HTERT RPE-1 (cell line): ENCODE results near the gene RGS7.
"Not testable (repeated sequence)": the region's sequence is repeated elsewhere in the genome, so short reads cannot be mapped to it uniquely, and the experiment has no call there.

Experiments
- in situ Hi-C: fragments of 300-500 bp; cut with MboI; formaldehyde crosslinking; loops from 4 replicates; pipeline ENCODE4 v1.14.3; 2020; ENCODE audit warnings: low sequenced_read_pairs

RGS7 gene

DNA sequence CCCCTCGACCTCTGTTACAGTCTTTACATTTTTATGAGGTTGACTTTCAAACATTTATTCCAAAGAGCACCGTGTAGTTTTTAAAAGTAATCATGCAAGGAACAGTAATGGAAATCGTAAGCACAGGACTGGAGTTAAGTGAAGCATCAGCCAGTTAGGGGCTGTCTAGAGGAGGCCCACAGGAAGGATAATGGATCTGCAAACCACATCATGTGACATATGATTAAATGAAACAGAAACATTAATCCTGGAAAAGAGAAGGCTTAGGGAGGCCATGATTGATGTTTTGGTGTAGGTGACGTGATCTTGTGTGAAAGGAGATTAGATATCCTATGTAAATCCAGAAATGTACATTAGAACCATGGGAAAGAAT is 25.0 kb downstream of the RGS7 start:
- in situ Hi-C loops = no loop called here

DNA sequence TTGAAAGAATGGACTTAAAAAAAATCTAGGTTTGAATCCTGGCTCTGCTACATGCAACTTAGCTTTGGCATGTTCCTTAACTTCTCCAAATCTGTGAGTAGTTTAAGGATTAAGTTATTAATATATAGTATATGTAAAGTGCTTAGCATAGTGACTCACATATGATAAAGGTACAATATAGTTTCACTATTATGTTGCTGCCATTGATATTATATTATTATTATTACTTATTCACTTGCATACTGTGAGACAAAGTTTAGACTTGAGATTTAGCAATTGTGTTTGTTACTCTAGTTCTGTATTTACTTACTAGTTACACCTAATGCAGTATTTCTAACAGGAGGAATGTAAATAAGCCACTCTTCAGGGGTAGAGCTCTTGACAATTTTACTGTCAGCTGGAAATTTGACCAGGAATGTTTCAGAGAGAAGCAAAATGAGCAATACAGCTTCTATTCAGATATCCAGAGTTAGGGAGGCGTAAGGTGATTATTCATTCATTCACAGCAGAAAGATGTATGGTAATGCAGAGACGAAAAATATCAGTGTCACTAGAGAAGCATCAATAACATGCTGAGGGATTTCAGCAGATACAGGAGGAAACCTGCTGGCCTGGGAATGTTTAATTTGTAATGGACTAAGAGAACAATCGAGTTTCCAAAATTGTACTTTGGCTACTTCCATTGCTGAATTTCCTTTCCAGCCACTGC is 25.5 kb downstream of the RGS7 start:
- in situ Hi-C loops = no loop called here

DNA sequence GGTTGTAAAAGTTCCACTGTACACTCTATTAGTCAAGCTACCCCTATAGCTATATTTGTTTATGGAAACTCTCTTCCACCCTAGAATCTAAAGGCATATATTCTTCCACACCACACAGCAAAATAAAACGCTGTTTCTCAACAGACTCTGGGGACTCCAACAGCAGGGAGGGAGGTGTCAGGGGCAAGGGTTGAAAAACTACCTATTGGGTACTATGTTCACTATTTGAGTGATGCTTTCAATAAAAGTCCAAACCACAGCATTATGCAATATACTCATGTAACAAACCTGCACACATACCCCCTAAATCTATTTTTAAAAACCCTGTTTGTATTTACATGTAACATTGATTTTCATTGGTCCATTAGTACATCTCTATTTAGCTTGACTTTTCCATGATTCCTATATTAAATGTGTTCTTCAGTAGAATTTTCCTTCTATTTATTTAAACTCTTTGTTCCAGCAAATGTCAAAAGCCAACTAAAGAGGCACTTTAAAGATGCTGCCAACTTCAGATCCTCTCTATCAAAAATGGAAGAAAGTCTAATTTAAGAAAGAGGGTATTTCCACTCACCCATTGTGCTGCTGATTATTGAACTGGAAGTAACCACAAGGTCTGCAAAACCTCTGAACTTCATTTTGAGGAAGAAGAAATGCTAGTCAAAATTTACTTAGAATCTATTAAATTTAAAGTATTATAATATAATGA is 26.2 kb downstream of the RGS7 start:
- in situ Hi-C loops = no loop called here

DNA sequence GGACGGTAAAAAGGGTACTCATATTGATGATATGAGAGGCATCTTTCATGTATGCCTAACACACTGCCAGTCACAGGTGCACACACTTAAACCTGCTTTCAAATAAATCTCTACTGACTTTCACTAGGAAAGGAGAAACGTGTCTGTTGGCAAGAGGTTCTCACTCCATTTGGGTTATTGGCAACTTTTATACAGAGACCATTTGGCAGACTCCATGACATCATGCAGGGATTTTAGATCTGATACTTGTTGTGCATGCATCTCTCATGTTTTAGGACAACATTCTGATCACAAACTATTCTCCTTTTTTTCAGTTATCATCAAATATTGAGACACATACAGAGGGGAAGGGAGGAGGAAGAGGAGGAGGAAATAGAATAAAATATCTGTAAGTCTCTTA is 31.5 kb downstream of the RGS7 start:
- in situ Hi-C loops = no loop called here

DNA sequence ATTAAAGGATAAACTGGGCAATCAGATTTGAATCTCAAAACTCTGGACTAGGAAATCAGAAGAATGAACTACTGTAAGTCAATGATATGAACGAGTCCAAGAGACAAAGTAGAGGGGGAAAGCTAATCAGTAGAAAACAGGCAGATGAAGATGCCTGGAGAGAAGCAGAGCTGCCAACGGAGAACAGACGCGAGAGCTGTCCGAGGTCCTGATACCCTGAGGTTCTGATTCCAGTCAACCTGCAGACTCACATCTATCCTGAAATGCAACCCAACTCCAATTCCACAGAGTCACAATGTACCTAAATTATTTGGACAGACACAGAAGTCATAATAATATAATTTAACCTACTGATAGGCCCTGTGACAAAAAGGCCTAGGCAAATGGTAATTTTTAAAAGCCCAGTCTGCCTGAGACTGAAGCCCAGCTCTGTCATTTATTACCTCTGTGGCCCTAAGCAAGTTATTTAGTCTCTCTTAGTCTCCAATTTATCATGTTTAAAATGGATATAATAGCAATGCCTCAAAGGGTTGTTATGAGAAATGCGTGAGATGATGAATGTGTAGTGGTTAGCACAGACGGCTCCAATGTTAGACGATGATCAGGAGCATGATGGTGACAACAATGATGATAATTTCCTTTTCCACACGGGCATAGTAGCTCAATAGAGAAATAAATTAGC is 33.4 kb downstream of the RGS7 start:
- in situ Hi-C loops = no loop called here

- in situ Hi-C loops = no loop called here
Observed at GRCh38 chr1:241317676-241318075, 39.3 kb downstream of the RGS7 start.

- in situ Hi-C loops = no loop called here
Observed at GRCh38 chr1:241316372-241316771, 40.6 kb downstream of the RGS7 start.

GRCh38 chr1:241311056-241311746 is 45.8 kb downstream of the RGS7 start:
- in situ Hi-C loops = no loop called here

- in situ Hi-C loops = no loop called here
Observed at GRCh38 chr1:241310451-241310850, 46.6 kb downstream of the RGS7 start.

DNA sequence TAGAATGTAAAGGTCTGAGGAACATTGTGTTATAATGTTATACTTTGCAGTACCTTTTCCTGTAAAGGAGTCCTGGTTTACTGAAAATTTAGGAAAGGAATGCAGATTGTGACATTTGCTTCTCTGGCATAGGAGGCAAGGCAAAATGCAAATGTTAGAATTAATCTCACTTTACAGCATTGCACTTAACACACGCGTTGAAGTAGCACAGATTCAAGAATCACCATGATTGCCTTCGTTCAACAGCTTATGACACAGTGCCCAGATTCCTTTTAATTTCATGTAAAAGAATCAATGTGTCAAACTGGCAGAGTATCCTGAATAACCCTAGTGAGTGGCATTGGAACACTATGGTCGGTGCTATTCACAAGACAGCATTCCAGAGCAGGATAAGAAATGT is 47.4 kb downstream of the RGS7 start:
- in situ Hi-C loops = no loop called here

- in situ Hi-C loops = no loop called here
Observed at GRCh38 chr1:241308471-241308870, 48.5 kb downstream of the RGS7 start.

GRCh38 chr1:241308011-241308410 is 49.0 kb downstream of the RGS7 start:
- in situ Hi-C loops = no loop called here

- in situ Hi-C loops = no loop called here
Observed at GRCh38 chr1:241306125-241306790, 50.7 kb downstream of the RGS7 start.

DNA sequence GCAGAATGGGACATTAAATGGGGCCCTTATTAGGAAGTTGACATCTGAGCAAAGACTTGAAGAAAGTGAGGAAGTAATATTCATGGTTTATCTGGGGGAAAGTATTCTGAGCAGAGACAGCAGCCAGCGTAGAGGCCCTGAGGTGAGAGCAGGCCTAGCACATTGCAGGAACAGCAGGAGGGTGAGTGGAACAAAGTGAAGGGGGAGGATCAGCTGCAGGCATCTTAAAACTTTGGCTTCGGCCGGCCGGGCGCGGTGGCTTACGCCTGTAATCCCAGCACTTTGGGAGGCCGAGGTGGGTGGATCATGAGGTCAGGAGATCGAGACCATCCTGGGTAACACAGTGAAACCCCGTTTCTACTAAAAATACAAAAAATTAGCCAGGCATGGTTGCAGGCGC is 55.0 kb downstream of the RGS7 start:
- in situ Hi-C loops = not testable (repeated sequence)

DNA sequence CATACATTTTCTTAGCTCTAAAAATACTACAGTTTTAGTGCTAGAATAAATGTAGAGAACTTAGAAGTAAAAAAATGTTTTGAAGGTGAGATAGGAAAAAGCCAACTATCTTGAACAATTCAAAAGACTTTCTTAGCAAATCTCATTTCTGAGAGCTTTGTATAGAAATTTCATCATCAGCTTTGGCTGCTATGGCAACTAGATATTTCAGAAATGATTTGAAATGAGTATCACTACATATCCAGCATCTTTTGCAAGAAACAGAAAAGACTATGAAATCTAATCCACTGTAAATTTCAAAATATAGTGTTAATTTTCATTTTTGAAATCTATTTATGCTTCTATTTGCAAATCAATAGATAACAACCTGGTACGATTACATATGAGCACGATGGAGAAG is 57.7 kb downstream of the RGS7 start:
- in situ Hi-C loops = no loop called here

GRCh38 chr1:241292973-241293372 is 64.0 kb downstream of the RGS7 start:
- in situ Hi-C loops = no loop called here

DNA sequence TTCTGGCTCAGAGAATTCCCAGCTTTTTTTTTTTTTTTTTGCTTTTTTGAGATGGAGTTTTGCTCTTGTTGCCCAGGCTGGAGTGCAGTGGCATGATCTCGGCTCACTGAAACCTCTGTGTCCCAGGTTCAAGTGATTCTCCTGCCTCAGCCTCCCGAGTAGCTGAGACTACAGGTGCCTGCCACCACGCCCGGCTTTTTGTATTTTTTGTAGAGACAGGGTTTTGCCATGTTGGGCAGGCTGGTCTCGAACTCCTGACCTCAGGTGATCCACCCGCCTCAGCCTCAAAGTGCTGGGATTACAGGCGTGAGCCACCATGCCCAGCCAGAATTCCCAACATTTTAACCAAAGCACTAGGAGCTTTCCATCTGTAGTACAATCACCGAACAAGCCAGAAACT is 65.5 kb downstream of the RGS7 start:
- in situ Hi-C loops = not testable (repeated sequence)

- in situ Hi-C loops = no loop called here
Observed at GRCh38 chr1:241286486-241286885, 70.5 kb downstream of the RGS7 start.

DNA sequence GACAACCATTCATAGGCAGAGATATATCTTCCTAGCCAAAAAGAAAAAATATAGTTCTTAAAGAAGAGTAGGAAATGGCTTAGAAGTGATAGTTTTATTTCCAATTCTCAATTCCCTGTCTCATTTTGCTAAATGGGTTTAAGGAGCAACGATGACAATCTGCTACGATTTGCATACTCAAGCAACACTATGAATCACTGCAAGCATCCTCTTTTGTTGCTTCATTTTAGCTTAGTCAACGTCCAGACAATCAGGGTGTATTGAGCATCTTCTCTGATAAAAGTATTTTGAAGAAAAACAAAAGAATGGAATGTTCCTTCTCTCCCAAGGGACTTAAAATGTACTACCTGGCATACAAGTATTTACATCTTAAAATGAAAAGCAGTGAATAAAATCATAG is 80.6 kb downstream of the RGS7 start:
- in situ Hi-C loops = no loop called here

DNA sequence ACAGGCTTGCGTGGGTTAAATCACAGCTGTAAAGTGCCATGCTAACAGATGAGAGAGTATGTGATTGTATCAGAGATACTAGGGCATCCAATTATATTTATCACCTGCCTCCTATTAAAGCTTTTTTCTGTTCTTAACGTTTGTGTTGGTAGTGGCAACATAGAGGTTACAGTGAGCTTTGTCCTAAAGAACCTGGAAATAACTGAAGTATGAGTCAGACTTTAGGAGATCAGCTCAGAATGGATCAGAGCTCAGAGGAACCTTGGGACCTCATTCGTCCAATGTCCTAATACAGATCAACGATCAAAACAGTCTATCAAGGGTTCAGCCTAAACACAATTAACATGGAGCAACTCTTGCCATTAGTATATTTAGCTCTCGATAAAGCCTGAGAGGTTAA is 81.0 kb downstream of the RGS7 start:
- in situ Hi-C loops = no loop called here

DNA sequence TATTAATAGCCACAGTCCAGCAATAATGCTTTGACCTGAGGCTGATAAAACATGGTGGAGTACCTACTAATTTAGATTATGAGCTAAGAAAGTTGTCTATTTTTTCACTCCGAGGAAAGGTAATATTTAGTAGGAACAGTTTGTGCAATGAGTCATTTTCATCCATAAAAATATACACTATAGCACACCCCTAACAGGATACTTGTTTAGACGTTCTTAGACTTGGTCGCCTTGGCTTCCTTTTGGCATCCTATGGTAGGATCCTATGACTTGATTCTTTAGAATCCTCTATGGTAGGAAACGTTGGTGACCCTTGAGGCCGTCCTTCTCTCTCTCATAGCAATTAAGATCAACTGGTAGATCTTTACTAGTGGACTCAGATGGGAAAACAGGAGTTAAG is 81.8 kb downstream of the RGS7 start:
- in situ Hi-C loops = no loop called here
